GM19351 (cell line): ENCODE results near the gene LLCFC1.

Experiments
- ATAC-seq: cut with Tn5 transposase; IDR thresholded peaks from one replicate; pipeline ENCODE4 v1.9.1; 2021; ENCODE audit warnings: mild to moderate bottlenecking, moderate library complexity; ENCODE audit not compliant: unreplicated experiment

LLCFC1 gene

DNA sequence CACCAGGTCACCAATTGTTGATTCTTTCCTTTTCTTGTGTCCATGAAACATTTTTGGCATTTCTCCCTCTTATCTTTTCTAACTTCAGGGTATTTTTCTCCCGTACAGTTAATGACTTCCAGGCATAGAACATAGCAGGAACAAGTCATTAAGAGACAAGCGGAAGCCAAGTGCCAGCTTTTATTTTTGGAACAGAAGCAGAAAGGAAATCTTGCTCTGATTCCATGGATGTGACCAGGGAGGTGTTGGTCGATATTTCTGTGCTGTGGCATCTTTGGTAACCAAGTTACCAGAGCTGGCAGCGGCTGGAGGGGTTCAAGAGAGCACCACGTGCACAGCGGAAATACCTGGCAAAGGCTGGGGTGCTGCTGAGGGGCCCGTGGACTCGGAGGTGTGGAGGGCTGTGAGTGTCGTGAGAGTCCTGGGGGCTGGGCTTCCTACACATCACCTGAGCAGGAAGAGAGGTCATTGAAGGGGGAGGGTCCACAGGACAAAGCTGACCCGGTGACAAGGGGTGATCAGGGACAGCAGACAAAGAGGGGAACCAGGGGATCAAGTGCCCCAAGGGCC is 1.8 kb downstream of the LLCFC1 start:
- ATAC-seq = no peak

DNA sequence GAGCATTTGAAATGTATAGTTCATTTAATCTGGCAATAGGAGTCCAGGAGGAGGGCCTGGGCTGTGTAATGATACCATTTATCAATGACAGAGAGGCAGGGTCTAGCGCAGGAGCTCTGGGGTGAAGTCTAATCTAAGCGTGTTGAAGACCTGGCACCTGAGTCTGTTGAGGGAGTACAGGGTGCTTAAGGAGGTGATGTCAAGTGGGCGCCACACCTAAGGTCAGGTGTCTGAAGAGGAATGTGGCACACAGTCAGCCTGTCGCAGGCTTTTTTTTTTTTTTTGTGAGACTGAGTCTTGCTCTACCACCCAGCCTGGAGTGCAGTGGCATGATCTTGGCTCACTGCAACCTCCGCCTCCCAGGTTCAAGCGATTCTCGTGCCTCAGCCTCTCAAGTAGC is 2.3 kb downstream of the LLCFC1 start:
- ATAC-seq = no peak

DNA sequence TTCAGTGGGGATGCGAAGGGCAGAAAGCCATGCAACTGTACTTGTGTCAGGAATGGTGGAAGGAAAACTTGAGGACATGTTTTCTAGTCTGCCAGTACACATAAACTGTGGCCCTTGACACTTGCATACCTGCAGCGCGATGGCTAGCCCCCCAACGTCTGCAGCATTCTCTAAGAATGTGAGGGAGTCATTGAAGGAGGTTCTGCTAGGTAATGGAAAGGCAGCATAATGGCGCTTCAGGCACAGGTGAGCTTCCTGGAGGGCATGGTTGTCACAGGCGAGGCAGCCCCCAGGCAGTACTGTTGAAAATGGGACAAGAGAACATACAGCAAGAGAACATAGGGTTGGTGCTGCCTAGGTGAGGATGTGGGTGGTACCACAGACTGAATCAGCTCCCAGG is 3.5 kb downstream of the LLCFC1 start:
- no peak for ATAC-seq

DNA sequence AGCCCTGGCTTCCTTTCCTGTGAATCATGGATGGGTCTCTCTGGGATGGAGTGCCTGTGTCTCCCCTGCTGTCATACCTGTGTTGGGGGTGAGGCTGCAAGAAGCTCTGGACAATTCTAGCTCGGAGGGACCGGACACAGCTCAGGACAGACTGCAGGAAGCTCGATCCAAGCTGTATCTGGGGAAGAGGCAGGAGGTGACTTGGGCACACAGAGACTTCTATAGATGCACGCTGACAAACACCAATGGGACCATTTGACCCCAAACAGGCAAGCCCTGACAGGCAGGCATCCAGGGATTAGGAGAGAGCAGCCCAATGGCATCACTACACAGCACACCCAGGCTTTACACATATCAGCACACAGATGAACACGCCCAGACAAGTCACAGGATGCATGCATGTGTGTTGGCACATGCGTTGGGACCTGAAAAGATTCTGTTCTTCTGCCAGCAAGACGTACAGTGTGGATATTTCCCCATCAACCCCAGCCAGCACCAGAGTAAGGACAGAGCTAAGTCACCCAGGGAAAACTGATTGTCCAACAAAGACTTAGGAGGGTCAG is 4.5 kb downstream of the LLCFC1 start:
- ATAC-seq = no peak

GRCh38 chr7:142945001-142945400 is 5.7 kb downstream of the LLCFC1 start:
- ATAC-seq = no peak

DNA sequence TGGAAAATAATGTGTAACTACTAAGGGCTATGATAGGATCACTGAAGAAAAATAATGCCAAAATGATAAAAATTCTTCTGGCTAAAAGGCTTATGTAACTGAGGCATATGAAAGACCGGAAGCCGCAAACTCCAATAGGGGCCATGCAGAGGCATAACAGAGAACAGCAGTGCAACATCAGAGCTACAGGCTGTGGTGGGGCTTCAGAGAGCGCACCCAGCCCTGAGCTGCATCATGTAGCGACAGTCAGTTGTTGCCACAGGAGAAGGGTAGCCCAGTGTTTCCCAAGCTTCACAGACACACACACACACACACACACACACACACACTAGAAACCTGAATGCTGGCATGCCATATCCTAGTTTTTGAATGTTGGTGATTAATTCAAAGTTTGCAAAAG is 9.3 kb downstream of the LLCFC1 start:
- ATAC-seq = no peak

- ATAC-seq = no peak
Measured at GRCh38 chr7:142950235-142950634, 11.0 kb downstream of the LLCFC1 start.

DNA sequence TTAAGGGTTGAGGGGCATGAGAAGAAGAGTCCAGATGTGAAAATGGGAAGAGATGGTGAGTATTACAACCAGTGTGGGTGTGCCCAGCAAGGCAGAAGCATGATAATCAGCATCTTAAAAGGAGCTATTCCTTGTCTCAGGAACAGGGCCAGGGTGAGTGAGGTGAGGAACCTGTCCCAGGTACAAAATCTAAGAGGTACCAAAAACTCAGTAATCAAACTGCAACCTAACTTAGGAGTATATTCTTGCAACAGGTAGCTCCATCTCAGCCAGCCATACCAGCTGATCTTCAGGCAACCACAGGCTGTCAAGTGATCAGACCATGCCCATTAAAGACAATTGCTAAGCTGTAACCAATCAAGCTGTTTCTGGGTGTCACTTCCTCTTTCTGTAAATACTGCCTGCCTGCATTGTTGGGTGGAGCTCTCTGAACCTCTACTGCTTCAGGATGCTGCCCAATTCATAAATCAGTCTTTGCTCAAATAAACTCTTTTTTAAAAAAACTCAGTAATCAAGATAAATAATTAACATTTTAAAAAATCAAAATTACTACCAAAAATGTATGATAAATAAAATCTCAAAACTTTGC is 15.5 kb downstream of the LLCFC1 start:
- peak; percentile 62 for ATAC-seq

- no peak for ATAC-seq
Measured at GRCh38 chr7:142956951-142957623, 17.8 kb downstream of the LLCFC1 start.

GRCh38 chr7:142957723-142958122 is 18.4 kb downstream of the LLCFC1 start:
- no peak for ATAC-seq

DNA sequence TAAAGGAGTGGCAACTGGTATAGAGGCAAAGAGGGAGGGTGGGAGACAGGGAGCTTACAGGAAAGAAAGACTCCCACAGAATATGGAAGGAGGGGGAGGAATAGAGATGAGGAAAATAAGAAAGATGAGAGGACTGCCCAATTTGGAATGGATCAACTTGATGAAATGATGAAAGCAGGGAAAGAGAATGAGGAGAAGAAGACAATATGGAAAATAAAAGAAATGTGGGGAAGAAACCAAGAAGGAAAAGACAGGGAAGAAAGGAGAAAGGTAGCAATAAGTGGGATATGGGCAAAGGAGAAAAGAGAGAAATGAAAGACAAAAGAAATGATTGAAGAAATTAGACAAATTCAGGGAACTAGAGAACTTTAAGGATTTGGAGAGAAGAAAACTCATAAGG is 19.9 kb downstream of the LLCFC1 start:
- ATAC-seq = no peak

DNA sequence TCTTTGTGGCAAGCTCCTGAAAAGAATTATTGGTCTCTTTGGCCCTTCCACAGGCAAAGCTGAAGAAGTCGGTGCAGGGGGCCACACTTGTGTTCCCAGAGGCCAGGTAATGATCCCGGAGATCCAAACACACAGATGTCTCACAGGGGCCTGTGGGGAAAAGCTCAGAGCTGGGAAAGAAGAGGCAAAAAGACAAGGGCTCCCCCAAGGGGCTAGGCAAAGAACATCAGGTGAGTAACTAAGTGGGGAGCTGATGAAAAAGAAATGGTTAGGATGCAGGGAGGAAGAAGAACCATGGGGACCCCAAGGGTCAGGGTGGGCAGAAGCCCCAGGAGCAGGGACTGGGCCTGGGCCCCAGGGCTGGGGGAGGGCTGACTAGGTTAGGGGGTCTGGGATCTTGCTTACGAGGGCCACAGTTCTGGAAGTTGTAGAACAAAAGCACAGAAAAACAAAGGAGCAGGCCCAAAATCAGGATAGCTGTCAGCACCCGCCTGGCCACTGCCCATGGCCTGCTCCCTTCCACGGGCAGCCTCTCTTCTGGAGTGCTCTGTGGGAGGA is 21.8 kb downstream of the LLCFC1 start:
- no peak for ATAC-seq

DNA sequence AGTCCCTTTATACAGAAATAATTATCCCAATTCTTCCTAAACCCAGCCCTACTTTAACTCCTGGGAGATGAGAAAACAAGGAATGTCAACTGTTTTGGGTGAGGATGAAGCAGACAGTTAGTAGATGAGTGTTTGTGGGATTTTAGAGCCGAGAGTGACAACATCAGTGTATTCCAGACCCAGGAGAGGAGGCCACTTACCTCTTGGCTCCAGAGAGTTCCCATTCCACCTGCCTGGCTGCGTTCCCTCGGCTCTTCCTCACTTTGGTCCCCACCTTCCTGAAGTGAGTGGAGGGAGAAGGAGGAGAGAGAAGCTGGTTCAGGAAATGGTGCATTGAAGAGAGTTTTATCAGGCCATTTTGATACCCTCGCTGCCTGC is 22.3 kb downstream of the LLCFC1 start:
- ATAC-seq = no peak

DNA sequence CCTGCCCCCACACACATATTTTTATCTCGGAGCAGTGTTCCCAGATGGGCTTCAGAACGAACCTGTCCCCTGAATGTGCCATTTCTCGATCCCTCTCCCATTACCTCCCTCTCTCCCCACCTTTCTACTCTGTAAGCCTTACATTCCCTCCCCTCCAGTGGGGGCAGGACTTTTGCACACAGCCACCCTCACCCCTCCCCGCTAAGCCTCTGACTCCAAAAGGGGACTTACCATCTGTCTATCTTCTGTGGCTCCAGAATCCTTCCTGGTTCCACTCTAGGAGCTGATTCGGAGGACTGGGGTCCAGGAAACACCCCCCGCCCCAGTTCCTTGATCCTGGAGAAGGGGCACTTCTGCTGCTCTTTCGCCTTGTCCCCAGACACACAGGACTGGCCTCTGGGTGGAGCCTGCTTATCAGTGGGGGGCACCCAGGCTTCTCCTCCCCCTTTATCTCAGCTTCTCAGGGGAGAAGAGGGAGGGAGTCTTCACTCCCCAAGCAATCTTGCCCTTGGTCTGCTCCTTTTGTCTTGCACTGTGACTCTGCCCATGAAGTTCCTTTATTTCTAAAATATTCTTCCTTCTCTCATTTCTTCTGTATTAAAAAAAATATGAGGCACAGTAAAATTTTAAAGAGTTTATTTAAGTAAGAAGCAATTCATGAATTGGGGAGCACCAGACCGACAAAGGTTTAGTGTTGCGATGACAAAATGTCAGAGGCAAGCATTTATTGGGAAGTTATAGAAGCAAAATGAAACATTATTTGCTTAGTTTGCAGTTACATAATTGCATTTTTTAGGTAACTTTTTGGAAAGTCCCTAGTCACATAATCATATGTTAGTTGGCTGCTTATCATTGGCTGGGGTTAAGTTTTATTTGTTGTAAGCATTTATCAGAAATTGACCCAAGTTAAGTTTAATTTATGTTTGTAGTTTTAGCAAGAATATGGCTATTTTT is 23.0 kb downstream of the LLCFC1 start, which contains the start of gene KEL:
Gene KEL, minus strand, starts transcription at position 391 of the 954 bp plus-strand sequence. Its CDS starts 157 bp downstream, at position 234.
- ATAC-seq = no peak

DNA sequence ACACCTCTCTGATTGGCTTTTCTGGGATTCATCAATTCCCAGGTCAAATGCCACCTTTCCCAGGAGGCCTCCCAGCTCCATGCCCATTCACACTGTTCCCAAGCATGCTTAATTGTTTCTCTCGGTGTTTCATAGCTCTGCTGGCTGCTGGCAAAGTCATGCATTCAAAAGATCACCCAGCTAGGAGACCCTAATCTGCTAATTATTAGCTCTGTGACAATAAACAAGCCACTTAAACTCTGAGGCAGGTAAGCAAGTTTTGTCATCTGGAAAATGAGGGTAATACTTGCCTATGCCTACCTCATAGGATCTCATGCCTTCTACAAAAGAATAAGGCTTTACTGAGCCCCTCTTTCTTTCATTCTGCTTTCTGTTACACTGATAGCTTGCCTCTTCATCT is 23.7 kb downstream of the LLCFC1 start:
- ATAC-seq = no peak

DNA sequence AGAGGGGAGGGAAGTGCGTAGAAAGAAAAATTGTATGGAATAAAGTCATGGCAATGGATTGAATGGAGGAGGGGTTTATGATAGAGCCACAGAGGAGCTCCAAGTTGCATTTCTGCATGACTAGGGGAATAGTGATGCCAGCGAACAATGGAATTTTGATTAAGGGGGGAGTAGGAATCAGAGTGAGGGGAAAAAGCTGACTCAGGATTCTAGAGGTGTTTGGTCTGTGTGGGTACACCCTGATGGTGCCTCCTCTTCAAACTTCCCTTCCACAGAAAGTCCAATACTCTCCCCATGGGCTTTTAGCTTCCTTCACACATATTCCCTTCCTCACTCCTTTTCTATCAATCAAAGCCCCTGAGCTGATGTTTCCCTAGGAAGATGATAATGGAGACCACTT is 24.7 kb downstream of the LLCFC1 start:
- ATAC-seq = no peak

DNA sequence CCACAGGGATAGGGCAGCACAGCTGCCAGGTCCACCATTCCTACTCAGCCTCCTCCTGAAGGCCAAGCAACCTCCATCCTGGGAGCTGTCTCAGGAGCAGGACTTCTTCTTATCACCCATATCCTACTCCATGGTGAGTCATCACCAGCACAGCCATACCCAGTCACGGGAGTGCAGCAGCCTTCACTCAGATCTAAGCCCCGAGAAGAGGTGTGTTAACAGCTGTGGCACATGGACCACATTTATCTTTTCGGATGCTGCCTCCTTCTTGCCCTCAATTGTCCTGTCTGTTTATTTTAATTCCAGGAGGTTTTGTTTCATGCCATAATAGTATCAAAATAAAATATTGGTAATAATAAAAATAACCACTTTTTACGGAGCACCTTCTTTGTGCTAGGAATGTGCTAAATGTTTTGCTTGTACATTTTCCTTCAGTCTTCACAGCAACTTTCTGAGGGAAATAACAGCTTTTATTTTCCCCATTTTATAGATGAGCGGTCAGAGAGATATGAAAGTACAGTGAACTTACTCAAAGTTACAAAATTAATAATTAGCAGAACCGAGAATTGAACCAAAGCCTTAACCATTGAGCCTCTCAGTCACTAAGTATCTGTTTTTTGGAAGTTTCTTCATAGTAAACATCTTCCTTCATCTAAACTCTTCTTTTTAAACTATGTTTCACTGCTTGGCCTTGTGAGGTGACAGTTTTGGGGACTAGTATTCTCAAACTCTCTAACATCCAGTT is 25.4 kb downstream of the LLCFC1 start:
- no peak for ATAC-seq

GRCh38 chr7:142968229-142968628 is 28.9 kb downstream of the LLCFC1 start:
- no peak for ATAC-seq

DNA sequence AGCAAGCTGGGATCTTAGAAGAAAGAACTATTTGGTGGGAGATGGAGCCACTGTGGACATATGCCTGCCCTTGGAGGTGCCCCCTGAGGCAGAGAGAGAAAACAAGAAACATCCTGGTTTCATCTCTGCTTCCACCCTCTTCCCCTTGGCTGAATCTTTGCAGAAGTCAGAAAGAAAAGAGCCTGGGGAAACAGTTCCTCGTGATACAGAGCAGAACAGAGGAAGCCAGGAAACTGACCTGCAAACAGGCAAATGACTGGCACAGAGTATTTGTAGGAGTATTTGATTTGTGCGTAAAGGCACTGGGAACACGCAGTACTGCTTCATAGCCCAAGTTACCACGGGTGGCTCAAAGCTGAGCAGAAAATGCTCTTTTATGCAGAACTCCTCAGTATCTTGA is 29.9 kb downstream of the LLCFC1 start:
- no peak for ATAC-seq

DNA sequence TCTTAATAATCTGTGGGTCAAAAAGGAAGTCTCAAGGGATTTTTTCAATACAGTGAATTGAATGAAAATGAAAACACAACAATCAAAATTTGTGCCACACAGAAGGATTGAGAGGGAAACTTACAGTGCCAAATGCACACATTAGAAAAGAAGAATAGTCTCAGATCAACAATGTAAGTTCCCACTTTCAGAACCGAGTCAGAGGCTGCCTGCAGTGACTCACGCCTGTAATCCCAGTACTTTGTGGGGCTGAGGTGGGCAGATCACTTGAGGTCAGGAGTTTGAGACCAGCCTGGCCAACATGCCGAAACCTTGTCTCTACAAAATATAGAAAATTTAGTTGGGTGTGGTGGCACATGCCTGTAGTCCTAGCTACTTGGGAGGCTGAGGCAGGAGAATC is 35.3 kb downstream of the LLCFC1 start:
- ATAC-seq = no peak
